Cerebellar cortex (tissue), 1 donor: ENCODE results near the gene IFNLR1.
A peak's percentile ranks its signal among the peaks of the same experiment; 100 is the strongest.

Experiments used
- DNase-seq: peaks from one replicate; pipeline ENCODE4 v3.0.0-alpha.2; 2015; ENCODE audit warnings: low spot score

IFNLR1 gene

GRCh38 chr1:24120965-24121364 lies 66.1 kb downstream of the IFNLR1 start:
- no peak for DNase-seq

- no peak for DNase-seq
Observed at GRCh38 chr1:24119859-24120756, 67.0 kb downstream of the IFNLR1 start.

- DNase-seq, result no peak
Observed at GRCh38 chr1:24119489-24119858, 67.6 kb downstream of the IFNLR1 start.

GRCh38 chr1:24118410-24119242 lies 68.5 kb downstream of the IFNLR1 start:
- no peak for DNase-seq

- DNase-seq, result no peak
Observed at GRCh38 chr1:24117722-24118409, 69.2 kb downstream of the IFNLR1 start.

- DNase-seq, result no peak
Observed at GRCh38 chr1:24117132-24117531, 70.0 kb downstream of the IFNLR1 start.

GRCh38 chr1:24114753-24115152 lies 72.3 kb downstream of the IFNLR1 start:
- no peak for DNase-seq

GRCh38 chr1:24113641-24114033 lies 73.5 kb downstream of the IFNLR1 start:
- DNase-seq, result no peak

- DNase-seq, result peak; percentile 68
Observed at GRCh38 chr1:24111996-24112779, 74.9 kb downstream of the IFNLR1 start, which contains the start of gene MYOM3. Gene MYOM3 (minus strand): TSS chr1:24112135. CDS start chr1:24108636, 3,499 bp downstream.

GRCh38 chr1:24111262-24111995 lies 75.7 kb downstream of the IFNLR1 start:
- DNase-seq, result no peak

GRCh38 chr1:24110642-24111261 lies 76.3 kb downstream of the IFNLR1 start:
- DNase-seq, result no peak

GRCh38 chr1:24109686-24110475 lies 77.2 kb downstream of the IFNLR1 start:
- DNase-seq, result no peak

- DNase-seq, result no peak
Observed at GRCh38 chr1:24109166-24109483, 78.0 kb downstream of the IFNLR1 start.

- no peak for DNase-seq
Observed at GRCh38 chr1:24108334-24109165, 78.5 kb downstream of the IFNLR1 start.

- no peak for DNase-seq
Observed at GRCh38 chr1:24107462-24108138, 79.5 kb downstream of the IFNLR1 start.

GRCh38 chr1:24105368-24106160 lies 81.5 kb downstream of the IFNLR1 start:
- no peak for DNase-seq

GRCh38 chr1:24104854-24105253 lies 82.2 kb downstream of the IFNLR1 start:
- DNase-seq, result no peak
